HEK293 (cell line): ENCODE measurements around the gene MOCS3.

Experiments used
- CTCF ChIA-PET: fragments of 350-600 bp; formaldehyde crosslinking; extraction: SDS; loops from one replicate; lab custom pipeline; 2021; ENCODE audit warnings: antibody characterized with exemption; lab: Yijun Ruan, JAX
- POLR2A ChIA-PET: fragments of 300-600 bp; formaldehyde crosslinking; extraction: SDS; loops from one replicate; lab custom pipeline; 2020; ENCODE audit warnings: antibody characterized with exemption, inconsistent platforms; lab: Yijun Ruan, JAX
- H3K27ac ChIP-seq: fragments of 200-500 bp; sonication (Bioruptor generic); 2 replicates; pipeline ENCODE4 v1.5.1; 2014; ENCODE audit warnings: low read depth, low read length, control low read depth, inconsistent platforms; ENCODE audit errors: extremely low read depth
- H3K36me3 ChIP-seq, 2 experiments: fragments of 200-500 bp in 1 of 2; sonication (Bioruptor generic) in 1 of 2; 1 replicate in 1 of 2; 2 replicates in 1 of 2; pipeline ENCODE4 v1.5.1; 2014 to 2017; ENCODE audit warnings: inconsistent platforms in 2 of 2, low read length in 2 of 2; ENCODE audit not compliant: control insufficient read depth in 2 of 2, insufficient read depth in 1 of 2
- H3K4me1 ChIP-seq: fragments of 200-500 bp; sonication (Bioruptor generic); 2 replicates; pipeline ENCODE4 v1.5.1; 2014; ENCODE audit warnings: mild to moderate bottlenecking, low read length, inconsistent platforms; ENCODE audit not compliant: control insufficient read depth, insufficient read depth
- H3K4me3 ChIP-seq: 2 replicates; pipeline ENCODE4 v1.5.1; 2011; ENCODE audit warnings: low read depth, mild to moderate bottlenecking, control low read depth, low read length, moderate library complexity
- H3K9me3 ChIP-seq: fragments of 200-500 bp; sonication (Bioruptor generic); 2 replicates; pipeline ENCODE4 v1.5.1; 2014; ENCODE audit warnings: low read depth, low read length, inconsistent platforms; ENCODE audit not compliant: control insufficient read depth, insufficient read depth
- GLIS2 ChIP-seq: fragments of 450-650 bp; formaldehyde crosslinking; IDR thresholded peaks from 2 replicates; pipeline ENCODE4 v1.5.1; 2016; ENCODE audit warnings: missing biosample characterization, missing genetic modification characterization
- KLF7 ChIP-seq: fragments of 450-650 bp; formaldehyde crosslinking; IDR thresholded peaks from 2 replicates; pipeline ENCODE4 v1.5.1; 2016; ENCODE audit warnings: missing biosample characterization, missing genetic modification characterization, borderline replicate concordance
- MYNN ChIP-seq: fragments of 450-650 bp; formaldehyde crosslinking; IDR thresholded peaks from 2 replicates; pipeline ENCODE4 v1.5.1; 2016; ENCODE audit warnings: missing biosample characterization, missing genetic modification characterization, borderline replicate concordance
- SCRT1 ChIP-seq: fragments of 450-650 bp; formaldehyde crosslinking; IDR thresholded peaks from 2 replicates; pipeline ENCODE4 v1.5.1; 2016; ENCODE audit warnings: missing biosample characterization, missing genetic modification characterization, borderline replicate concordance
- SCRT2 ChIP-seq: fragments of 450-650 bp; formaldehyde crosslinking; IDR thresholded peaks from 2 replicates; pipeline ENCODE4 v1.5.1; 2016; ENCODE audit warnings: missing biosample characterization, missing genetic modification characterization
- YY1 ChIP-seq: fragments of 450-650 bp; formaldehyde crosslinking; IDR thresholded peaks from 2 replicates; pipeline ENCODE4 v1.5.1; 2018; ENCODE audit warnings: missing biosample characterization, missing genetic modification characterization
- ZBTB8A ChIP-seq: fragments of 450-650 bp; formaldehyde crosslinking; IDR thresholded peaks from 2 replicates; pipeline ENCODE4 v1.5.1; 2016; ENCODE audit warnings: missing biosample characterization, missing genetic modification characterization
- ZFHX2 ChIP-seq: fragments of 450-650 bp; formaldehyde crosslinking; conservative IDR thresholded peaks from 2 replicates; pipeline ENCODE4 v1.5.1; 2016; ENCODE audit warnings: missing biosample characterization, missing genetic modification characterization
- ZNF202 ChIP-seq: fragments of 450-650 bp; formaldehyde crosslinking; IDR thresholded peaks from 2 replicates; pipeline ENCODE4 v1.5.1; 2016; ENCODE audit warnings: missing biosample characterization, missing genetic modification characterization, borderline replicate concordance
- ZNF214 ChIP-seq: fragments of 450-650 bp; formaldehyde crosslinking; IDR thresholded peaks from 2 replicates; pipeline ENCODE4 v1.5.1; 2017; ENCODE audit warnings: missing biosample characterization, mild to moderate bottlenecking, missing genetic modification characterization, borderline replicate concordance
- ZNF23 ChIP-seq: fragments of 450-650 bp; formaldehyde crosslinking; IDR thresholded peaks from 2 replicates; pipeline ENCODE4 v1.5.1; 2016; ENCODE audit warnings: missing biosample characterization, missing genetic modification characterization, borderline replicate concordance
- ZNF302 ChIP-seq: fragments of 450-650 bp; formaldehyde crosslinking; IDR thresholded peaks from 2 replicates; pipeline ENCODE4 v1.5.1; 2016; ENCODE audit warnings: missing biosample characterization, missing genetic modification characterization, low read depth
- ZNF354C ChIP-seq: fragments of 450-650 bp; formaldehyde crosslinking; IDR thresholded peaks from 2 replicates; pipeline ENCODE4 v1.5.1; 2016; ENCODE audit warnings: missing biosample characterization, missing genetic modification characterization, low read depth, borderline replicate concordance
- ZNF629 ChIP-seq: fragments of 450-650 bp; formaldehyde crosslinking; IDR thresholded peaks from 2 replicates; pipeline ENCODE4 v1.5.1; 2017; ENCODE audit warnings: missing biosample characterization, missing genetic modification characterization
- TF ChIP-seq, protein P1 (sequence below): fragments of 450-650 bp; formaldehyde crosslinking; IDR thresholded peaks from 2 replicates; pipeline ENCODE4 v1.5.1; 2016; ENCODE audit warnings: missing biosample characterization, missing genetic modification characterization
- TF ChIP-seq, protein P2 (sequence below): fragments of 450-650 bp; formaldehyde crosslinking; IDR thresholded peaks from 2 replicates; pipeline ENCODE4 v1.5.1; 2016; ENCODE audit warnings: missing biosample characterization, missing genetic modification characterization

Gene MOCS3

DNA sequence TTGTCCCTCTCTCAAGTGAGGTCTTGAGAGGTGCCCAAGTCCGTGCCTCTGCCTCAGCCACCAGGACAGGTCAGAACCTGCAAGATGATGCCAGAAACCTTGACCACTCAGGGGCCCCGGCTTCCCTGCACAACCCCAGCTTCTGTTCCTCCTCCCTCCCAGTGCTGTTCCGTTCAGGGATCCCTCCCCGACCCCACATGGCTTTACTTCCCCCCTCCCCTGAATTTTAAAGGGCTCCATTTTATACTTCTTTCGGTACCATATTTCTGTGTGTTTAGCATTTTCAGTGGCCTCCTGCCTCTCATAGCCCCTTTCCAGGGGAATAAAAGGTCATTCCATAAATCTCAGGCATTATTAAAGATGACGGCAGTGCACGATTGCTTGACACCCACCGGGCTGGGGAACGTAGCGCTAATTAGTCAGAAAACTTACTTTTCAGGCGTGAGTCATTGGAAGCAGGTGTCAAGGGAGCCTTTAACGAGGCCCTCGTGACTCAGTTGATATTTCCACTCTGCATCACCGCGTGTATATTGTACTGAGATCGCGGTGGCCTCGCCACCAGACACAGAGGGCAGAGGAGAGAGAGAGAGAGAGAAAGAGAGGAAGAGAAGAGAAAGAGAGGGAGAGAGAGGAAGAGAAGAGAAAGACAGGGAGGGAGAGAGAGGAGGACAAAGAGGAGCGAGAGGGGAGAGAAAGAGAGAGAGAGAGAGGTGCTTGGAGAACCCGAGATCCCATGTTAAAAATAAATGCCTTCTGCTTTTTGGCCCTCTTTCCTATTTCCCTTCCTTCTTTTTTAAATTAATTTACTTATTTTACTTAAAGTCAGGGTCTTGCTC lies 43.0 kb downstream of the MOCS3 start (continued):
- TF ChIP-seq, protein P1, sequence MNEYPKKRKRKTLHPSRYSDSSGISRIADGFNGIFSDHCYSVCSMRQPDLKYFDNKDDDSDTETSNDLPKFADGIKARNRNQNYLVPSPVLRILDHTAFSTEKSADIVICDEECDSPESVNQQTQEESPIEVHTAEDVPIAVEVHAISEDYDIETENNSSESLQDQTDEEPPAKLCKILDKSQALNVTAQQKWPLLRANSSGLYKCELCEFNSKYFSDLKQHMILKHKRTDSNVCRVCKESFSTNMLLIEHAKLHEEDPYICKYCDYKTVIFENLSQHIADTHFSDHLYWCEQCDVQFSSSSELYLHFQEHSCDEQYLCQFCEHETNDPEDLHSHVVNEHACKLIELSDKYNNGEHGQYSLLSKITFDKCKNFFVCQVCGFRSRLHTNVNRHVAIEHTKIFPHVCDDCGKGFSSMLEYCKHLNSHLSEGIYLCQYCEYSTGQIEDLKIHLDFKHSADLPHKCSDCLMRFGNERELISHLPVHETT, result peak; percentile 36; the same call in 1 of the 2 replicates
- TF ChIP-seq ZNF354C (tag by site-specific recombination), result no peak
- no peak for TF ChIP-seq KLF7 (tag by site-specific recombination)
- peak; percentile 44; the same call in 1 of the 2 replicates for TF ChIP-seq ZNF629 (tag by site-specific recombination)
- TF ChIP-seq, protein P2, sequence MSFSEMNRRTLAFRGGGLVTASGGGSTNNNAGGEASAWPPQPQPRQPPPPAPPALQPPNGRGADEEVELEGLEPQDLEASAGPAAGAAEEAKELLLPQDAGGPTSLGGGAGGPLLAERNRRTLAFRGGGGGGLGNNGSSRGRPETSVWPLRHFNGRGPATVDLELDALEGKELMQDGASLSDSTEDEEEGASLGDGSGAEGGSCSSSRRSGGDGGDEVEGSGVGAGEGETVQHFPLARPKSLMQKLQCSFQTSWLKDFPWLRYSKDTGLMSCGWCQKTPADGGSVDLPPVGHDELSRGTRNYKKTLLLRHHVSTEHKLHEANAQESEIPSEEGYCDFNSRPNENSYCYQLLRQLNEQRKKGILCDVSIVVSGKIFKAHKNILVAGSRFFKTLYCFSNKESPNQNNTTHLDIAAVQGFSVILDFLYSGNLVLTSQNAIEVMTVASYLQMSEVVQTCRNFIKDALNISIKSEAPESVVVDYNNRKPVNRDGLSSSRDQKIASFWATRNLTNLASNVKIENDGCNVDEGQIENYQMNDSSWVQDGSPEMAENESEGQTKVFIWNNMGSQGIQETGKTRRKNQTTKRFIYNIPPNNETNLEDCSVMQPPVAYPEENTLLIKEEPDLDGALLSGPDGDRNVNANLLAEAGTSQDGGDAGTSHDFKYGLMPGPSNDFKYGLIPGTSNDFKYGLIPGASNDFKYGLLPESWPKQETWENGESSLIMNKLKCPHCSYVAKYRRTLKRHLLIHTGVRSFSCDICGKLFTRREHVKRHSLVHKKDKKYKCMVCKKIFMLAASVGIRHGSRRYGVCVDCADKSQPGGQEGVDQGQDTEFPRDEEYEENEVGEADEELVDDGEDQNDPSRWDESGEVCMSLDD (tag by site-specific recombination), result no peak

DNA sequence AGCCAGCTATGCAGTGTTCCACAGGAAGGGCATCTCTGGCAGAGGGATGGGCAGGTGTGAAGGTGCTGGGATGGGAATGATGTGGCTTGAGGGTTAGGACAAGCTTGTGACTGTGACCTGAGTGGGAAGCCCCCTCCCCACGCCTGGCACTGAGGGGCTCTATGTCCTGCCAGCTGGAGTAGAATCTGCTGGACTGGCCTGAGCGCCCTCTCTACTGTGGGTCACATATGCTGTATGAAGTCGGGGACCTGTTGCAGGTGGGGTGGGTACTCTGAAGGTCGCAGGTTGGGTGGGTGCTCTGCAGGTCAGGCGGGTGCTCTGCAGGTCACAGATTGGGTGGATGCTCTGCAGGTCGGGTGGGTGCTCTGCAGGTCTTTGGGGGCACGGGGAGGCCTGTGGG lies 44.0 kb downstream of the MOCS3 start:
- H3K27ac ChIP-seq, result no peak overlapping the region
- no peak overlapping the region for H3K4me3 ChIP-seq
- CTCF ChIA-PET, result interaction anchor here (1.1 kb wide), 1 partner anchor 12 kb away, joined by 3 read pairs; no protein-coding TSS in a partner anchor
- peak; percentile 91 for TF ChIP-seq SCRT2 (tag by site-specific recombination)
- peak; percentile 56; the same call in 1 of the 2 replicates for TF ChIP-seq SCRT1 (tag by site-specific recombination)
- TF ChIP-seq GLIS2, result no peak
- peaks cover 0 to 28% of the 10 kb centered on the region in 2 experiments; a peak in 1 of 3 replicates for H3K36me3 ChIP-seq
- no peaks in the 10 kb centered on the region for H3K9me3 ChIP-seq
- no peaks in the 10 kb centered on the region for H3K4me1 ChIP-seq
- POLR2A ChIA-PET, result no interaction called here

DNA sequence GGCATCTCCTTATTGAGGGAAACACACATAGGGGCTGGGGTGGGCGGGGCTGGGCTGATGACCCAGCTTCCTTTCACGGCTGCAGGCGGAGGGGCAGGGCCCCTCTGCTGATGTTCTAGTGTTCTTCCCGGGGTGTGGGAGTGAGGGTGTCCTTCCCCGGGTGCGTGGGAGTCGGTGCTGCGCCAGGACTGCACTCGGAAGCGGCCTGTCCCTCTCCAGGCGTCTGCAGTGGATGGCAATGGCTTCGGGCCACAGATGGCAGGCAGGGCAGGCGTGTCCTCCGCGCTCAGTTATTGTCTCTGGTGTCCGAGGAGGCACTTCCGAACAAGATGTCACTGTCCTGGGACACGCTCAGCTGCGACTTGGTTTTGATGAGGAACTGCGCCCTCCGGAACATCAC lies 45.1 kb downstream of the MOCS3 start:
- Histone ChIP-seq H3K9me3 (no peaks in the 10 kb centered on the region), H3K27ac (no peak overlapping the region), H3K4me3 (no peak overlapping the region), H3K36me3 (peaks cover 0 to 31% of the 10 kb centered on the region in 2 experiments; a peak in 1 of 3 replicates), H3K4me1 (no peaks in the 10 kb centered on the region)
- TF ChIP-seq ZNF214 (tag by site-specific recombination) (no peak), ZNF302 (tag by site-specific recombination) (no peak), ZNF23 (no peak), ZBTB8A (tag by site-specific recombination) (no peak), ZFHX2 (tag by site-specific recombination) (no peak), YY1 (tag by site-specific recombination) (no peak), MYNN (no peak), ZNF202 (no peak)
- CTCF ChIA-PET, result interaction anchor here (1.2 kb wide), 1 partner anchor 11 kb away, joined by 5 read pairs; no protein-coding TSS in a partner anchor
- POLR2A ChIA-PET, result no interaction called here
